Measurements from ENCODE around the gene RERE. TPM values are rescaled to one million over a fixed set of nuclear protein-coding genes. Genes with fewer than 3 reads are reported as not detected.

The RERE gene
- total RNA-seq, 2 donors from 2014 or later, result 144 to 174 TPM

GRCh38 chr1:8664887-8665286, 152.6 kb downstream of the RERE start:
- Histone ChIP-seq H3K27ac (no peak overlapping the region), H3K27me3 (replicated peaks; ENCODE audit: insufficient read depth) (no peaks in the 10 kb centered on the region), H3K9me3 (no peaks in the 10 kb centered on the region), H3K36me3 (no peaks in the 10 kb centered on the region), H3K4me1 (ENCODE audit: control insufficient read depth in 1 of 2, low read depth in 2 of 2) (peaks cover 25 to 51% of the 10 kb centered on the region in 2 donors), H3K4me3 (no peak overlapping the region)
- ATAC-seq (ENCODE audit: insufficient number of reproducible peaks, low FRiP score, low read depth) (no peak), DNase-seq (ENCODE audit: low spot score) (no peak)
- TF ChIP-seq CTCF (IDR thresholded peaks at IDR 0.05), result no peak

GRCh38 chr1:8663915-8664329, 153.5 kb downstream of the RERE start:
- H3K36me3 ChIP-seq, result no peaks in the 10 kb centered on the region
- DNase-seq (ENCODE audit: low spot score) (no peak), ATAC-seq (ENCODE audit: insufficient number of reproducible peaks, low FRiP score, low read depth) (no peak)
- no peak for TF ChIP-seq CTCF (IDR thresholded peaks at IDR 0.05)
- peaks cover 31 to 60% of the 10 kb centered on the region in 2 donors for H3K4me1 ChIP-seq (ENCODE audit: control insufficient read depth in 1 of 2, low read depth in 2 of 2)
- no peak overlapping the region for H3K4me3 ChIP-seq
- H3K27me3 ChIP-seq (replicated peaks; ENCODE audit: insufficient read depth), result no peaks in the 10 kb centered on the region
- H3K9me3 ChIP-seq, result no peaks in the 10 kb centered on the region
- H3K27ac ChIP-seq, result no peak overlapping the region

GRCh38 chr1:8663090-8663802, 154.2 kb downstream of the RERE start:
- H3K27me3 ChIP-seq (replicated peaks; ENCODE audit: insufficient read depth), result no peaks in the 10 kb centered on the region
- no peak overlapping the region for H3K27ac ChIP-seq
- H3K9me3 ChIP-seq, result no peaks in the 10 kb centered on the region
- H3K4me1 ChIP-seq (ENCODE audit: control insufficient read depth in 1 of 2, low read depth in 2 of 2), result peaks cover 31 to 65% of the 10 kb centered on the region in 2 donors
- no peak overlapping the region for H3K4me3 ChIP-seq
- DNase-seq (ENCODE audit: low spot score) (no peak), ATAC-seq (ENCODE audit: insufficient number of reproducible peaks, low FRiP score, low read depth) (no peak)
- H3K36me3 ChIP-seq, result no peaks in the 10 kb centered on the region
- no peak for TF ChIP-seq CTCF (IDR thresholded peaks at IDR 0.05)

GRCh38 chr1:8662380-8663072, 154.9 kb downstream of the RERE start:
- Histone ChIP-seq H3K36me3 (no peaks in the 10 kb centered on the region), H3K27ac (peak overlapping the region; percentile 70 to 93), H3K4me1 (ENCODE audit: control insufficient read depth in 1 of 2, low read depth in 2 of 2) (peaks cover 31 to 65% of the 10 kb centered on the region in 2 donors), H3K9me3 (no peaks in the 10 kb centered on the region), H3K4me3 (no peak overlapping the region), H3K27me3 (replicated peaks; ENCODE audit: insufficient read depth) (no peaks in the 10 kb centered on the region)
- no peak for TF ChIP-seq CTCF (IDR thresholded peaks at IDR 0.05)
- ATAC-seq (ENCODE audit: insufficient number of reproducible peaks, low FRiP score, low read depth) (no peak), DNase-seq (ENCODE audit: low spot score) (no peak)
